NCI-H146 treated with DMSO at 0.1 percent for 48 hours (cell line): ENCODE measurements around the gene CLEC1A.
"Not testable (repeated sequence)": the region's sequence is repeated elsewhere in the genome, so short reads cannot be mapped to it uniquely, and the experiment has no call there.

ENCODE experiments used
- DNase-seq: peaks from one replicate; lab custom pipeline; 2025; ENCODE audit not compliant: unreplicated experiment; lab: John Stamatoyannopoulos, UW

The CLEC1A gene

GRCh38 chr12:10052193-10052913 is 46.4 kb downstream of the CLEC1A start:
- no peak for DNase-seq

- no peak for DNase-seq
Observed at GRCh38 chr12:10048526-10048925, 50.3 kb downstream of the CLEC1A start.

GRCh38 chr12:10042167-10042566 is 56.6 kb downstream of the CLEC1A start:
- no peak for DNase-seq

- no peak for DNase-seq
Observed at GRCh38 chr12:10033783-10034545, 64.8 kb downstream of the CLEC1A start.

- DNase-seq: no peak
Observed at GRCh38 chr12:10031771-10032175, 67.0 kb downstream of the CLEC1A start.

GRCh38 chr12:10031321-10031720 is 67.5 kb downstream of the CLEC1A start:
- no peak for DNase-seq

- no peak for DNase-seq
Observed at GRCh38 chr12:10030446-10030845, 68.3 kb downstream of the CLEC1A start, which contains the start of gene CLEC9A. CLEC9A (plus strand) TSS chr12:10030682; CDS start chr12:10052688, 22,006 bp downstream.

- no peak for DNase-seq
Observed at GRCh38 chr12:10027721-10028120, 71.1 kb downstream of the CLEC1A start.

GRCh38 chr12:10027311-10027710 is 71.5 kb downstream of the CLEC1A start:
- DNase-seq: no peak

GRCh38 chr12:10026666-10027065 is 72.1 kb downstream of the CLEC1A start:
- not testable (repeated sequence) for DNase-seq

GRCh38 chr12:10025236-10025635 is 73.5 kb downstream of the CLEC1A start:
- no peak for DNase-seq

- DNase-seq: no peak
Observed at GRCh38 chr12:10021342-10021741, 77.4 kb downstream of the CLEC1A start.
